Measurements from ENCODE around the gene SLAMF8. TPM values are rescaled to one million over a fixed set of nuclear protein-coding genes. Genes with fewer than 3 reads are reported as not detected.

The SLAMF8 gene
- polyA plus RNA-seq, 3 donors: 2.6 to 5.7 (median 5.7) TPM

- Mint-ChIP-seq H3K4me1 (peaks cover 16% of the 10 kb centered on the region), H3K27ac (no peak overlapping the region), H3K36me3 (no peaks in the 10 kb centered on the region), H3K9me3 (no peaks in the 10 kb centered on the region), H3K4me3 (no peak overlapping the region), H3K27me3 (ENCODE audit: low read depth in 3 of 3) (peaks cover 2 to 3% (median 3%) of the 10 kb centered on the region in 3 donors)
- Histone ChIP-seq H3K9ac (ENCODE audit: insufficient read depth, low read length, poor library complexity, severe bottlenecking) (no peak overlapping the region), H3K36me3 (replicated peaks in 1 of 2; ENCODE audit: control insufficient read depth in 1 of 2, insufficient read depth in 2 of 2, low read length in 2 of 2) (no peaks in the 10 kb centered on the region), H3K27me3 (ENCODE audit: control insufficient read depth in 2 of 2, insufficient read depth in 2 of 2, low read length in 2 of 2) (no peaks in the 10 kb centered on the region), H3K4me2 (replicated peaks; ENCODE audit: extremely low read depth, low read length, poor library complexity, severe bottlenecking) (no peak overlapping the region), H3K27ac (ENCODE audit: low read depth in 1 of 2, low read length in 2 of 2) (no peak overlapping the region), H2AFZ (ENCODE audit: insufficient read depth, low read depth, low read length, poor library complexity, severe bottlenecking) (no peak overlapping the region), H4K20me1 (ENCODE audit: insufficient read depth, low read length) (no peaks in the 10 kb centered on the region), H3K4me1 (ENCODE audit: control insufficient read depth in 1 of 2, insufficient read depth in 2 of 2, low read length in 2 of 2) (peaks cover 52 to 53% of the 10 kb centered on the region in 2 donors), H3K4me3 (replicated peaks in 1 of 3; ENCODE audit: low read depth in 2 of 3, low read length in 3 of 3) (no peak overlapping the region), H3K79me2 (ENCODE audit: insufficient read depth, low read length) (no peaks in the 10 kb centered on the region), H3K9me3 (replicated peaks in 1 of 2; ENCODE audit: control insufficient read depth in 1 of 2, insufficient read depth in 1 of 2, low read length in 2 of 2) (no peaks in the 10 kb centered on the region)
- intact Hi-C loops (cut with micrococcal nuclease): no loop called here
- no peak for TF ChIP-seq CTCF (IDR thresholded peaks at IDR 0.05)
- WGBS (ENCODE audit: insufficient coverage): no CpG with 5 or more reads among the region's 6 CpGs
- no peak for DNase-seq
These were observed 51.2 kb downstream of the SLAMF8 start for GRCh38 chr1:159877695-159878444.

GRCh38 chr1:159879136-159879535 lies 52.5 kb downstream of the SLAMF8 start:
- TF ChIP-seq CTCF (IDR thresholded peaks at IDR 0.05): no peak
- H3K4me3 ChIP-seq (replicated peaks in 1 of 3; ENCODE audit: low read depth in 2 of 3, low read length in 3 of 3): no peak overlapping the region
- intact Hi-C loops (cut with micrococcal nuclease): no loop called here
- no peak for DNase-seq
- Mint-ChIP-seq H3K36me3 (no peaks in the 10 kb centered on the region), H3K27ac (no peak overlapping the region), H3K27me3 (ENCODE audit: low read depth in 3 of 3) (peaks cover 2 to 3% (median 3%) of the 10 kb centered on the region in 3 donors), H3K9me3 (no peaks in the 10 kb centered on the region), H3K4me1 (peaks cover 5% of the 10 kb centered on the region), H3K4me3 (peak overlapping the region in 1 of 2 donors; percentile 8)
- no peak overlapping the region for H3K9ac ChIP-seq (ENCODE audit: insufficient read depth, low read length, poor library complexity, severe bottlenecking)
- 100% methylated on average over 1 of the region's 3 CpGs for WGBS (ENCODE audit: insufficient coverage)
- peaks cover 44 to 45% of the 10 kb centered on the region in 2 donors for H3K4me1 ChIP-seq (ENCODE audit: control insufficient read depth in 1 of 2, insufficient read depth in 2 of 2, low read length in 2 of 2)
- no peaks in the 10 kb centered on the region for H4K20me1 ChIP-seq (ENCODE audit: insufficient read depth, low read length)
- no peaks in the 10 kb centered on the region for H3K27me3 ChIP-seq (ENCODE audit: control insufficient read depth in 2 of 2, insufficient read depth in 2 of 2, low read length in 2 of 2)
- no peaks in the 10 kb centered on the region for H3K36me3 ChIP-seq (replicated peaks in 1 of 2; ENCODE audit: control insufficient read depth in 1 of 2, insufficient read depth in 2 of 2, low read length in 2 of 2)
- H3K27ac ChIP-seq (ENCODE audit: low read depth in 1 of 2, low read length in 2 of 2): no peak overlapping the region
- H3K4me2 ChIP-seq (replicated peaks; ENCODE audit: extremely low read depth, low read length, poor library complexity, severe bottlenecking): no peak overlapping the region
- H2AFZ ChIP-seq (ENCODE audit: insufficient read depth, low read depth, low read length, poor library complexity, severe bottlenecking): no peak overlapping the region
- no peaks in the 10 kb centered on the region for H3K9me3 ChIP-seq (replicated peaks in 1 of 2; ENCODE audit: control insufficient read depth in 1 of 2, insufficient read depth in 1 of 2, low read length in 2 of 2)
- no peaks in the 10 kb centered on the region for H3K79me2 ChIP-seq (ENCODE audit: insufficient read depth, low read length)

Measured in CD14-positive monocyte (primary cell).